Muscle layer of colon (tissue), 2 donors: ENCODE measurements around the gene MBLAC2.

Source experiments
- H3K27ac ChIP-seq: one replicate; pipeline ENCODE4 v1.7.0; 2013; ENCODE audit warnings: low read depth, mild to moderate bottlenecking, low read length, moderate library complexity
- H3K27me3 ChIP-seq, 2 donors: one replicate each; pipeline ENCODE4 v1.7.0; 2013; ENCODE audit warnings: low read length in 2 of 2, mild to moderate bottlenecking in 2 of 2; ENCODE audit not compliant: insufficient read depth in 2 of 2, control insufficient read depth in 1 of 2
- H3K36me3 ChIP-seq: one replicate; pipeline ENCODE4 v1.7.0; 2013; ENCODE audit warnings: mild to moderate bottlenecking, low read length; ENCODE audit not compliant: insufficient read depth
- H3K4me1 ChIP-seq: one replicate; pipeline ENCODE4 v1.7.0; 2013; ENCODE audit warnings: mild to moderate bottlenecking, low read length; ENCODE audit not compliant: insufficient read depth
- H3K4me3 ChIP-seq, 2 donors: one replicate each; pipeline ENCODE4 v1.7.0; 2013; ENCODE audit warnings: low read length in 2 of 2, low read depth in 1 of 2, mild to moderate bottlenecking in 1 of 2, moderate library complexity in 1 of 2
- H3K9ac ChIP-seq: one replicate; pipeline ENCODE4 v1.7.0; 2013; ENCODE audit warnings: low read length
- H3K9me3 ChIP-seq: one replicate; pipeline ENCODE4 v1.7.0; 2013; ENCODE audit warnings: mild to moderate bottlenecking, low read length
- donor health status: abdominal sarcoma.
- donor health status: Adenocarcinoma of cecum.

MBLAC2 gene

GRCh38 chr5:90483206-90483605, 8.6 kb upstream of the MBLAC2 start:
- no peaks in the 10 kb centered on the region for H3K4me1 ChIP-seq
- H3K27me3 ChIP-seq = no peaks in the 10 kb centered on the region
- H3K9ac ChIP-seq = no peak overlapping the region
- no peak overlapping the region for H3K27ac ChIP-seq
- no peaks in the 10 kb centered on the region for H3K9me3 ChIP-seq
- no peak overlapping the region for H3K4me3 ChIP-seq
- H3K36me3 ChIP-seq = no peaks in the 10 kb centered on the region

- H3K9ac ChIP-seq = no peak overlapping the region
- no peak overlapping the region for H3K4me3 ChIP-seq
- no peak overlapping the region for H3K27ac ChIP-seq
- no peaks in the 10 kb centered on the region for H3K4me1 ChIP-seq
- H3K36me3 ChIP-seq = no peaks in the 10 kb centered on the region
- H3K9me3 ChIP-seq = no peaks in the 10 kb centered on the region
- no peaks in the 10 kb centered on the region for H3K27me3 ChIP-seq
Measured at GRCh38 chr5:90480699-90481098, 6.1 kb upstream of the MBLAC2 start.

- Histone ChIP-seq H3K27ac (no peak overlapping the region), H3K27me3 (no peaks in the 10 kb centered on the region), H3K9me3 (no peaks in the 10 kb centered on the region), H3K4me3 (no peak overlapping the region), H3K9ac (no peak overlapping the region), H3K36me3 (no peaks in the 10 kb centered on the region), H3K4me1 (no peaks in the 10 kb centered on the region)
Measured at GRCh38 chr5:90479611-90480385, 5.2 kb upstream of the MBLAC2 start.

GRCh38 chr5:90477621-90478215, 3.1 kb upstream of the MBLAC2 start:
- Histone ChIP-seq H3K4me1 (peaks cover 6% of the 10 kb centered on the region), H3K4me3 (no peak overlapping the region), H3K9me3 (no peaks in the 10 kb centered on the region), H3K27me3 (no peaks in the 10 kb centered on the region), H3K27ac (no peak overlapping the region), H3K36me3 (no peaks in the 10 kb centered on the region), H3K9ac (no peak overlapping the region)

- no peak overlapping the region for H3K9ac ChIP-seq
- H3K27ac ChIP-seq = no peak overlapping the region
- no peaks in the 10 kb centered on the region for H3K9me3 ChIP-seq
- no peak overlapping the region for H3K4me3 ChIP-seq
- no peaks in the 10 kb centered on the region for H3K36me3 ChIP-seq
- H3K4me1 ChIP-seq = peaks cover 6% of the 10 kb centered on the region
- H3K27me3 ChIP-seq = no peaks in the 10 kb centered on the region
Measured at GRCh38 chr5:90477073-90477472, 2.5 kb upstream of the MBLAC2 start.

- peaks cover 6% of the 10 kb centered on the region for H3K4me1 ChIP-seq
- H3K27ac ChIP-seq = no peak overlapping the region
- no peaks in the 10 kb centered on the region for H3K27me3 ChIP-seq
- no peaks in the 10 kb centered on the region for H3K9me3 ChIP-seq
- no peaks in the 10 kb centered on the region for H3K36me3 ChIP-seq
- no peak overlapping the region for H3K9ac ChIP-seq
- no peak overlapping the region for H3K4me3 ChIP-seq
Measured at GRCh38 chr5:90476391-90476790, 1.8 kb upstream of the MBLAC2 start.

GRCh38 chr5:90475436-90475980, 937 bp upstream of the MBLAC2 start:
- Histone ChIP-seq H3K4me3 (peak overlapping the region in 1 of 2 donors; percentile 86), H3K27ac (no peak overlapping the region), H3K36me3 (no peaks in the 10 kb centered on the region), H3K9ac (no peak overlapping the region), H3K4me1 (peaks cover 6% of the 10 kb centered on the region), H3K9me3 (no peaks in the 10 kb centered on the region), H3K27me3 (no peaks in the 10 kb centered on the region)

GRCh38 chr5:90473396-90474234, 956 bp downstream of the MBLAC2 start:
- Histone ChIP-seq H3K9ac (peak overlapping the region; percentile 40), H3K27me3 (no peaks in the 10 kb centered on the region)

GRCh38 chr5:90472783-90473395, 1.7 kb downstream of the MBLAC2 start:
- H3K36me3 ChIP-seq = no peaks in the 10 kb centered on the region
- no peaks in the 10 kb centered on the region for H3K9me3 ChIP-seq
- H3K27ac ChIP-seq = no peak overlapping the region
- peak overlapping the region; percentile 86 to 98 for H3K4me3 ChIP-seq
- peaks cover 6% of the 10 kb centered on the region for H3K4me1 ChIP-seq
- peak overlapping the region; percentile 40 for H3K9ac ChIP-seq
- no peaks in the 10 kb centered on the region for H3K27me3 ChIP-seq

More at GRCh38 chr5:90473396-90474234, 956 bp downstream of the MBLAC2 start:
- no peaks in the 10 kb centered on the region for H3K36me3 ChIP-seq
- no peaks in the 10 kb centered on the region for H3K9me3 ChIP-seq
- peak overlapping the region; percentile 86 to 98 for H3K4me3 ChIP-seq
- peak overlapping the region; percentile 53 for H3K27ac ChIP-seq
- H3K4me1 ChIP-seq = peaks cover 6% of the 10 kb centered on the region

- Histone ChIP-seq H3K36me3 (no peaks in the 10 kb centered on the region), H3K9ac (no peak overlapping the region)
Measured at GRCh38 chr5:90461288-90461687, 13.3 kb downstream of the MBLAC2 start.

GRCh38 chr5:90446961-90447360, 27.6 kb downstream of the MBLAC2 start:
- H3K27ac ChIP-seq = no peak overlapping the region
- H3K4me1 ChIP-seq = no peaks in the 10 kb centered on the region
- H3K9ac ChIP-seq = no peak overlapping the region
- H3K36me3 ChIP-seq = no peaks in the 10 kb centered on the region
- no peaks in the 10 kb centered on the region for H3K27me3 ChIP-seq
- no peaks in the 10 kb centered on the region for H3K9me3 ChIP-seq
- no peak overlapping the region for H3K4me3 ChIP-seq

More at GRCh38 chr5:90461288-90461687, 13.3 kb downstream of the MBLAC2 start:
- no peaks in the 10 kb centered on the region for H3K9me3 ChIP-seq
- H3K4me3 ChIP-seq = no peak overlapping the region
- no peak overlapping the region for H3K27ac ChIP-seq
- H3K4me1 ChIP-seq = no peaks in the 10 kb centered on the region
- no peaks in the 10 kb centered on the region for H3K27me3 ChIP-seq
